Bronchial epithelial cell (primary cell): ENCODE results near the gene SMYD3. TPM values are rescaled to one million over a fixed set of nuclear protein-coding genes. Genes with fewer than 3 reads are reported as not detected.

Experiments used
- DNase-seq: peaks from one replicate; pipeline ENCODE4 v3.0.0-alpha.2; 2010; ENCODE audit warnings: low read depth
- FAIRE-seq: peaks from 2 replicates; lab custom pipeline; 2011; peaks lifted over from hg19 to GRCh38; lab: Jason Lieb, UNC
- H3K27me3 ChIP-seq: 2 replicates; pipeline ENCODE4 v1.5.1; 2011; ENCODE audit warnings: low read length; ENCODE audit not compliant: control insufficient read depth, insufficient read depth
- H3K36me3 ChIP-seq: 2 replicates; pipeline ENCODE4 v1.5.1; 2011; ENCODE audit warnings: low read length; ENCODE audit not compliant: control insufficient read depth, insufficient read depth
- H3K4me3 ChIP-seq: 2 replicates; pipeline ENCODE4 v1.5.1; 2011; ENCODE audit warnings: mild to moderate bottlenecking, low read depth, low read length, control low read depth
- total RNA-seq: library from RNA; depleted of rRNA; stranded (reverse); fragments of >200 nt; gene quantifications from 2 replicates; pipeline ENCODE4 v1.2.1, GENCODE V29; 2014
- TF ChIP-seq, protein P1 (sequence below): IDR thresholded peaks from 2 replicates; pipeline ENCODE4 v1.5.1; 2011; ENCODE audit warnings: mild to moderate bottlenecking, moderate library complexity, low read length, control low read depth, inconsistent platforms; ENCODE audit not compliant: insufficient read depth, severe bottlenecking

SMYD3 gene
- total RNA-seq, 1 donor from 2014 or later: 17.4 TPM

GRCh38 chr1:246153796-246154212 lies 353.3 kb downstream of the SMYD3 start:
- TF ChIP-seq, protein P1, sequence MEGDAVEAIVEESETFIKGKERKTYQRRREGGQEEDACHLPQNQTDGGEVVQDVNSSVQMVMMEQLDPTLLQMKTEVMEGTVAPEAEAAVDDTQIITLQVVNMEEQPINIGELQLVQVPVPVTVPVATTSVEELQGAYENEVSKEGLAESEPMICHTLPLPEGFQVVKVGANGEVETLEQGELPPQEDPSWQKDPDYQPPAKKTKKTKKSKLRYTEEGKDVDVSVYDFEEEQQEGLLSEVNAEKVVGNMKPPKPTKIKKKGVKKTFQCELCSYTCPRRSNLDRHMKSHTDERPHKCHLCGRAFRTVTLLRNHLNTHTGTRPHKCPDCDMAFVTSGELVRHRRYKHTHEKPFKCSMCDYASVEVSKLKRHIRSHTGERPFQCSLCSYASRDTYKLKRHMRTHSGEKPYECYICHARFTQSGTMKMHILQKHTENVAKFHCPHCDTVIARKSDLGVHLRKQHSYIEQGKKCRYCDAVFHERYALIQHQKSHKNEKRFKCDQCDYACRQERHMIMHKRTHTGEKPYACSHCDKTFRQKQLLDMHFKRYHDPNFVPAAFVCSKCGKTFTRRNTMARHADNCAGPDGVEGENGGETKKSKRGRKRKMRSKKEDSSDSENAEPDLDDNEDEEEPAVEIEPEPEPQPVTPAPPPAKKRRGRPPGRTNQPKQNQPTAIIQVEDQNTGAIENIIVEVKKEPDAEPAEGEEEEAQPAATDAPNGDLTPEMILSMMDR: no peak
- no peak for FAIRE-seq
- no peak for DNase-seq

DNA sequence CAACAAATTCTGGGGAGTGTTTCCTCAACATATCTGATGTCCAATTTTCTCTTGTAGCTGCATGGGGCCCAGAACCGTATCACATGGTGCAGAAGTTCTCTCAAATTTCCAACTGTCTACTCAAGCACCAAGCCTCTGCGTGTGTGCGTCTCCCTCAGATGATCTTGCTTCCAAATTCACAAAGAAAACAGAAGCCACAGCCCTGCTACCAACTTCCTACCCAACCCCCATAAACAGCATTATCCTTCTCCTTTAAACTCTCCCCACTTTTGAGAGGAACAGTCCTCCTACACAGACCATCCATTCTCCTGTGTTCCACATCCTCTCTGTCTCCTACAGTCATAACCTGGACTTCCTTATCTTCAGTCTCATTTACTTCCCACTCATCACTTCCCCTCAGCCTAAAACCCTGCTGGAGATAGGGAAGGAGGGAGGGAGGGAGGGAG lies 354.1 kb downstream of the SMYD3 start:
- Histone ChIP-seq H3K4me3 (no peak overlapping the region), H3K27me3 (no peaks in the 10 kb centered on the region), H3K36me3 (no peaks in the 10 kb centered on the region)
- TF ChIP-seq, protein P1: no peak
- DNase-seq (no peak), FAIRE-seq (no peak)

More at GRCh38 chr1:246153796-246154212, 353.3 kb downstream of the SMYD3 start:
- H3K4me3 ChIP-seq: no peak overlapping the region
- no peaks in the 10 kb centered on the region for H3K36me3 ChIP-seq
- H3K27me3 ChIP-seq: no peaks in the 10 kb centered on the region

- FAIRE-seq: no peak
- DNase-seq: no peak
- Histone ChIP-seq H3K27me3 (no peaks in the 10 kb centered on the region), H3K36me3 (no peaks in the 10 kb centered on the region), H3K4me3 (no peak overlapping the region)
- TF ChIP-seq, protein P1: no peak
These were observed 355.2 kb downstream of the SMYD3 start for GRCh38 chr1:246151796-246152434.

DNA sequence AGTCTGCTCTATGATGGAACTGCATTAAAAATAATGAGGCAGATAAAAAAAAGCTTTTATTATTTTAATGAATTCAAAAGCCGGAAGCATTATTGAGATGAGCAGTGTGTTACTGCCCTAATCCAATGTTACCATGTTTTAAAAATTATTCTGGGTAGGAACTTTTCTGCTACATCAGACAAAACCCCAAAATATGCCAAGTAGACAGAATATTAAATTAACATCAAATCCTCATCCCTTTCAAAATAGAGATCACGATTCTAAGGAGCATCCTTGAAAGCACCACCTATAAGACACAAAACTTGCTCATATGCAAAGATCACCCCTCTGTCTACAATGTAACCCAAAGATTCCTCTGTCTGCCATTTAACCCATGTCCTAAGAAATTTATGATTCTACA lies 357.5 kb downstream of the SMYD3 start:
- DNase-seq (no peak), FAIRE-seq (no peak)
- no peaks in the 10 kb centered on the region for H3K27me3 ChIP-seq
- TF ChIP-seq, protein P1: no peak
- H3K36me3 ChIP-seq: no peaks in the 10 kb centered on the region
- no peak overlapping the region for H3K4me3 ChIP-seq

GRCh38 chr1:246147524-246148461 lies 359.3 kb downstream of the SMYD3 start:
- TF ChIP-seq, protein P1: no peak
- Histone ChIP-seq H3K4me3 (no peak overlapping the region), H3K27me3 (no peaks in the 10 kb centered on the region), H3K36me3 (no peaks in the 10 kb centered on the region)
- DNase-seq: no peak
- FAIRE-seq: no peak
